B cell (primary cell): ENCODE data around the gene GART. TPM values are rescaled to one million over a fixed set of nuclear protein-coding genes. Genes with fewer than 3 reads are reported as not detected.

ENCODE experiments used
- ATAC-seq: fragments of 200-7000 bp; cut with Tn5 transposase; one replicate; pipeline ENCODE4 v1.10.0; 2021; ENCODE audit warnings: low read depth, mild to moderate bottlenecking, moderate number of reproducible peaks, moderate library complexity
- CTCF ChIA-PET: fragments of 350-600 bp; sonication (Branson Sonifier 250); formaldehyde crosslinking; loops from one replicate; lab custom pipeline; 2021; ENCODE audit warnings: antibody characterized with exemption, inconsistent platforms; lab: Charles Lee
- POLR2A ChIA-PET: fragments of 350-600 bp; sonication (Branson Sonifier 250); formaldehyde crosslinking; loops from one replicate; lab custom pipeline; 2021; ENCODE audit warnings: antibody characterized with exemption; lab: Charles Lee
- DNase-seq: peaks from one replicate; pipeline ENCODE4 v3.0.0; 2013
- H2AFZ ChIP-seq: 2 replicates; pipeline ENCODE4 v1.6.1; 2012; ENCODE audit warnings: mild to moderate bottlenecking, low read depth, low read length; ENCODE audit not compliant: insufficient read depth, poor library complexity, severe bottlenecking
- H3K27ac ChIP-seq, 2 donors: 1 replicate in 1 of 2; 2 replicates in 1 of 2; pipeline ENCODE4 v1.5.1; 2012 to 2013; ENCODE audit warnings: low read length in 2 of 2, mild to moderate bottlenecking in 2 of 2, moderate library complexity in 1 of 2
- H3K27me3 ChIP-seq, 4 experiments: fragments of 200-600 bp in 1 of 4; sonication (generic) in 1 of 4; replicated peaks in 1 of 4; 1 replicate in 2 of 4; 2 replicates in 2 of 4; pipeline versions ENCODE4 v1.6.1 to v1.7.0; 2013 to 2016; ENCODE audit warnings: low read length in 3 of 4, mild to moderate bottlenecking in 2 of 4, mixed read lengths in 1 of 4, moderate library complexity in 1 of 4; ENCODE audit not compliant: insufficient read depth in 4 of 4, control insufficient read depth in 3 of 4; ENCODE audit errors: control extremely low read depth in 1 of 4
- H3K36me3 ChIP-seq, 2 experiments: replicated peaks in 1 of 2; 1 replicate in 1 of 2; 2 replicates in 1 of 2; pipeline versions ENCODE4 v1.6.1 to v1.7.1; 2013; ENCODE audit warnings: low read length in 1 of 2; ENCODE audit not compliant: insufficient read depth in 2 of 2, control insufficient read depth in 1 of 2; ENCODE audit errors: control extremely low read depth in 1 of 2, extremely low read depth in 1 of 2
- H3K4me1 ChIP-seq, 2 donors: fragments of 200-600 bp in 1 of 2; sonication (generic) in 1 of 2; 1 replicate in 1 of 2; 2 replicates in 1 of 2; pipeline versions ENCODE4 v1.5.1 to v1.6.1; 2013 to 2017; ENCODE audit warnings: low read length in 2 of 2; ENCODE audit not compliant: control insufficient read depth in 2 of 2, insufficient read depth in 2 of 2
- H3K4me2 ChIP-seq: replicated peaks from 2 replicates; pipeline ENCODE3; 2012; ENCODE audit warnings: mild to moderate bottlenecking, low read depth, low read length; ENCODE audit not compliant: poor library complexity, severe bottlenecking
- H3K4me3 ChIP-seq, 5 experiments: fragments of 200-600 bp in 1 of 5; sonication (generic) in 1 of 5; 1 replicate in 3 of 5; 2 replicates in 2 of 5; pipeline versions ENCODE4 v1.5.1 to v1.7.0; 2011 to 2016; ENCODE audit warnings: low read length in 4 of 5, mild to moderate bottlenecking in 4 of 5, low read depth in 2 of 5, control low read depth in 1 of 5, moderate library complexity in 1 of 5; ENCODE audit not compliant: insufficient read depth in 1 of 5; ENCODE audit errors: control extremely low read depth in 1 of 5, extremely low read depth in 1 of 5
- H3K79me2 ChIP-seq: fragments of 200-600 bp; sonication (generic); one replicate; pipeline ENCODE4 v1.6.0; 2016; ENCODE audit warnings: low read length; ENCODE audit not compliant: control insufficient read depth, insufficient read depth
- H3K9ac ChIP-seq: fragments of 200-600 bp; sonication (generic); 2 replicates; pipeline ENCODE4 v1.6.1; 2017; ENCODE audit warnings: mild to moderate bottlenecking, low read length, moderate library complexity
- H3K9me3 ChIP-seq, 3 donors: one replicate each; pipeline versions ENCODE4 v1.6.1 to v1.7.1; 2013; ENCODE audit warnings: low read length in 2 of 3; ENCODE audit not compliant: control insufficient read depth in 2 of 3, insufficient read depth in 1 of 3; ENCODE audit errors: control extremely low read depth in 1 of 3
- H4K20me1 ChIP-seq: 2 replicates; pipeline ENCODE4 v1.6.0; 2012; ENCODE audit warnings: mild to moderate bottlenecking, low read length; ENCODE audit not compliant: insufficient read depth, control insufficient read depth, poor library complexity, severe bottlenecking
- H3K27ac Mint-ChIP-seq: one replicate; pipeline ENCODE4 v1.8.0; 2021; ENCODE audit warnings: mixed read lengths
- H3K27me3 Mint-ChIP-seq: one replicate; pipeline ENCODE4 v1.8.0; 2021; ENCODE audit warnings: mixed read lengths
- H3K4me1 Mint-ChIP-seq: one replicate; pipeline ENCODE4 v1.8.0; 2021; ENCODE audit warnings: mixed read lengths
- H3K4me3 Mint-ChIP-seq: one replicate; pipeline ENCODE4 v1.8.0; 2021; ENCODE audit warnings: mixed read lengths
- H3K9me3 Mint-ChIP-seq: one replicate; pipeline ENCODE4 v1.8.0; 2022; ENCODE audit warnings: mixed read lengths; ENCODE audit not compliant: insufficient read depth
- EZH2 ChIP-seq: IDR thresholded peaks from 2 replicates; pipeline ENCODE4 v1.6.1; 2012; ENCODE audit warnings: borderline replicate concordance, low read depth, mild to moderate bottlenecking, moderate library complexity, low read length; ENCODE audit not compliant: insufficient read depth, poor library complexity, severe bottlenecking
- WGBS: methylation state at CpG from one replicate; pipeline ENCODE4 v1.1.5; 2013; ENCODE audit warnings: missing lambda C conversion rate; ENCODE audit not compliant: insufficient coverage; 5-methylcytosine and 5-hydroxymethylcytosine counted together
- intact Hi-C: fragments of 100-400 bp; cut with micrococcal nuclease; formaldehyde crosslinking; loops from one replicate; pipeline ENCODE4 v1.10.0; 2022
- polyA plus RNA-seq: library from polyadenylated mRNA; depleted of rRNA; stranded (reverse); fragments of >200 nt; gene quantifications from 2 replicates; pipeline ENCODE4 v1.2.3, GENCODE V29; 2012
- total RNA-seq, 2 donors: library from RNA; stranded (reverse); fragments of 120-200 nt in 1 of 2; gene quantifications; 1 replicate in 1 of 2; 2 replicates in 1 of 2; pipeline versions ENCODE4 v1.2.3 to v1.2.4, GENCODE V29; 2013 to 2022
- TF ChIP-seq, protein P1 (sequence below): fragments of 200-600 bp; IDR thresholded peaks from one replicate; pipeline ENCODE4 v1.8.0; 2022; ENCODE audit warnings: antibody characterized with exemption, mild to moderate bottlenecking

Gene GART
- total and polyA plus RNA-seq, 2 donors (not counting 1 experiment from before 2014, with no cell fraction given) = 8.7 to 58.3 TPM

DNA sequence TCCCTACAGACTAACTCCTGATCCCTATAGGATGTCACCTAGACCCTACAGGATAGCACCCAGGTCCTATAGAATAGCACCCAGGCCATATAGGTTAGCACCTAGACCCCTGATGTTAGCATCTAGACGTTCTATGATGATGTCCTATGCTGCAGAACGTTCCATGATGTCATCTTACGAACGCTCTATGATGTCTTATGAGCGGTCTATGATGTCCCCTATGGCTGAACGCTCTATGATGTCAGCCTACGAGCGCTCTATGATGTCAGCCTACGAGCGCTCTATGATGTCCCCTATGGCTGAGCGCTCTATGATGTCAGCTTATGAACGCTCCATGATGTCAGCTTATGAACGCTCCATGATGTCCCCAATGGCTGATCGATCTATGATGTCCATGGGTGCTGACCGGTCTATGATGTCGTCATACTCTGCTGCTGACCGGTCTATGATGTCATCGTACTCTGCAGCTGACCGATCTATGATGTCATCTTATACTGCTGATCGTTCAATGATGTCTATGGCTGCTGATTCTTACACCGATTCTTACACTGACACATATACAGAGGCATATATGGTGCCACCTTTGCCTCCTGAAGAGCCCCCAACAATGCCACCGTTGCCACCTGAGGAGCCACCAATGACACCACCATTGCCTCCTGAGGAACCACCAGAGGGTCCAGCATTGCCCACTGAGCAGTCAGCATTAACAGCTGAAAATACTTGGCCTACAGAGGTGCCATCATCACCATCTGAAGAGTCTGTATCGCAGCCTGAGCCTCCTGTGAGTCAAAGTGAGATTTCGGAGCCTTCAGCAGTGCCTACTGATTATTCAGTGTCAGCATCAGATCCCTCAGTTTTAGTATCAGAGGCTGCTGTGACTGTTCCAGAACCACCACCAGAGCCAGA is 10.4 kb upstream of the GART start:
- H3K4me3 Mint-ChIP-seq = no peak overlapping the region
- Histone ChIP-seq H3K9ac (no peak overlapping the region), H2AFZ (no peak overlapping the region), H3K9me3 (no peaks in the 10 kb centered on the region), H3K4me3 (no peak overlapping the region), H3K79me2 (peaks cover 100% of the 10 kb centered on the region), H3K27ac (no peak overlapping the region), H3K36me3 (peaks cover 28 to 86% of the 10 kb centered on the region in 2 experiments), H3K4me1 (peaks cover 0 to 6% of the 10 kb centered on the region in 2 donors), H4K20me1 (peaks cover 90% of the 10 kb centered on the region), H3K27me3 (no peaks in the 10 kb centered on the region), H3K4me2 (no peak overlapping the region)
- no peak for TF ChIP-seq EZH2
- TF ChIP-seq, protein P1, sequence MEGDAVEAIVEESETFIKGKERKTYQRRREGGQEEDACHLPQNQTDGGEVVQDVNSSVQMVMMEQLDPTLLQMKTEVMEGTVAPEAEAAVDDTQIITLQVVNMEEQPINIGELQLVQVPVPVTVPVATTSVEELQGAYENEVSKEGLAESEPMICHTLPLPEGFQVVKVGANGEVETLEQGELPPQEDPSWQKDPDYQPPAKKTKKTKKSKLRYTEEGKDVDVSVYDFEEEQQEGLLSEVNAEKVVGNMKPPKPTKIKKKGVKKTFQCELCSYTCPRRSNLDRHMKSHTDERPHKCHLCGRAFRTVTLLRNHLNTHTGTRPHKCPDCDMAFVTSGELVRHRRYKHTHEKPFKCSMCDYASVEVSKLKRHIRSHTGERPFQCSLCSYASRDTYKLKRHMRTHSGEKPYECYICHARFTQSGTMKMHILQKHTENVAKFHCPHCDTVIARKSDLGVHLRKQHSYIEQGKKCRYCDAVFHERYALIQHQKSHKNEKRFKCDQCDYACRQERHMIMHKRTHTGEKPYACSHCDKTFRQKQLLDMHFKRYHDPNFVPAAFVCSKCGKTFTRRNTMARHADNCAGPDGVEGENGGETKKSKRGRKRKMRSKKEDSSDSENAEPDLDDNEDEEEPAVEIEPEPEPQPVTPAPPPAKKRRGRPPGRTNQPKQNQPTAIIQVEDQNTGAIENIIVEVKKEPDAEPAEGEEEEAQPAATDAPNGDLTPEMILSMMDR = no peak
- no peaks in the 10 kb centered on the region for H3K27me3 Mint-ChIP-seq
- ChIA-PET CTCF (interaction anchor here (1.1 kb wide), 1 partner anchor 30 kb away, joined by 3 read pairs; no protein-coding TSS in a partner anchor), POLR2A (no interaction called here)
- 98% methylated on average over 24 of the region's 24 CpGs for WGBS
- H3K4me1 Mint-ChIP-seq = peaks cover 26% of the 10 kb centered on the region
- intact Hi-C loops = no loop called here
- no peak overlapping the region for H3K27ac Mint-ChIP-seq
- DNase-seq (no peak), ATAC-seq (peak; percentile 14)
- H3K9me3 Mint-ChIP-seq = peaks cover 4% of the 10 kb centered on the region

DNA sequence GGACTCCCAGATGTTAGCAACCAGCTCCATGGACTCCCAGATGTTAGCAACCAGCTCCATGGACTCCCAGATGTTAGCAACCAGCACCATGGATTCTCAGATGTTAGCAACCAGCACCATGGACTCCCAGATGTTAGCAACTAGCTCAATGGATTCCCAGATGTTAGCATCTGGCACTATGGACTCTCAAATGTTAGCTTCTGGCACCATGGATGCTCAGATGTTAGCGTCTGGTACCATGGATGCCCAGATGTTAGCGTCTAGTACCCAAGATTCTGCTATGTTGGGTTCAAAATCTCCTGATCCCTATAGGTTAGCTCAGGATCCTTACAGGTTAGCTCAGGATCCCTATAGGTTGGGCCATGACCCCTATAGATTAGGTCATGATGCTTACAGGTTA is 9.7 kb upstream of the GART start:
- no peak for DNase-seq
- peaks cover 4% of the 10 kb centered on the region for H3K9me3 Mint-ChIP-seq
- H3K4me1 Mint-ChIP-seq = peaks cover 25% of the 10 kb centered on the region
- H3K27me3 Mint-ChIP-seq = no peaks in the 10 kb centered on the region
- Histone ChIP-seq H3K4me3 (no peak overlapping the region), H3K4me1 (peaks cover 0 to 6% of the 10 kb centered on the region in 2 donors), H2AFZ (no peak overlapping the region), H4K20me1 (peaks cover 90% of the 10 kb centered on the region), H3K9ac (no peak overlapping the region), H3K27ac (no peak overlapping the region), H3K27me3 (no peaks in the 10 kb centered on the region), H3K36me3 (peaks cover 23 to 86% of the 10 kb centered on the region in 2 experiments), H3K9me3 (no peaks in the 10 kb centered on the region), H3K79me2 (peaks cover 100% of the 10 kb centered on the region), H3K4me2 (no peak overlapping the region)
- H3K4me3 Mint-ChIP-seq = no peak overlapping the region
- intact Hi-C loops = no loop called here
- POLR2A ChIA-PET = no interaction called here
- TF ChIP-seq, protein P1 = no peak
- TF ChIP-seq EZH2 = no peak
- no peak overlapping the region for H3K27ac Mint-ChIP-seq
- no peak for ATAC-seq
- WGBS = 100% methylated on average over 2 of the region's 2 CpGs
- CTCF ChIA-PET = interaction anchor here (1.1 kb wide), 1 partner anchor 29 kb away, joined by 3 read pairs; no protein-coding TSS in a partner anchor
